ENCODE results near the gene ZBTB3. TPM values are rescaled to one million over a fixed set of nuclear protein-coding genes. Genes with fewer than 3 reads are reported as not detected.

The ZBTB3 gene
- total RNA-seq, 4 donors from 2014 or later: 10.1 to 17.1 (median 14.8) TPM

- Histone ChIP-seq H3K36me3 (peaks cover 39 to 41% of the 10 kb centered on the region in 2 donors), H3K27ac (peak overlapping the region; percentile 1 to 82 (median 47)), H3K4me1 (peaks cover 20 to 27% of the 10 kb centered on the region in 2 donors), H3K9me3 (no peaks in the 10 kb centered on the region), H3K27me3 (no peaks in the 10 kb centered on the region), H3K4me3 (replicated peaks in 1 of 3) (no peak overlapping the region)
- intact Hi-C loops (cut with DNase I): no loop called here
- DNase-seq: peak; percentile 25 to 34
- TF ChIP-seq CTCF (IDR thresholded peaks at IDR 0.05) (no peak), POLR2A (IDR thresholded peaks at IDR 0.05) (no peak)
- WGBS, 2 donors: 31 to 36% methylated on average over 9 to 11 of the region's 11 CpGs
Observed at GRCh38 chr11:62792202-62792575, 38.2 kb upstream of the ZBTB3 start.

DNA sequence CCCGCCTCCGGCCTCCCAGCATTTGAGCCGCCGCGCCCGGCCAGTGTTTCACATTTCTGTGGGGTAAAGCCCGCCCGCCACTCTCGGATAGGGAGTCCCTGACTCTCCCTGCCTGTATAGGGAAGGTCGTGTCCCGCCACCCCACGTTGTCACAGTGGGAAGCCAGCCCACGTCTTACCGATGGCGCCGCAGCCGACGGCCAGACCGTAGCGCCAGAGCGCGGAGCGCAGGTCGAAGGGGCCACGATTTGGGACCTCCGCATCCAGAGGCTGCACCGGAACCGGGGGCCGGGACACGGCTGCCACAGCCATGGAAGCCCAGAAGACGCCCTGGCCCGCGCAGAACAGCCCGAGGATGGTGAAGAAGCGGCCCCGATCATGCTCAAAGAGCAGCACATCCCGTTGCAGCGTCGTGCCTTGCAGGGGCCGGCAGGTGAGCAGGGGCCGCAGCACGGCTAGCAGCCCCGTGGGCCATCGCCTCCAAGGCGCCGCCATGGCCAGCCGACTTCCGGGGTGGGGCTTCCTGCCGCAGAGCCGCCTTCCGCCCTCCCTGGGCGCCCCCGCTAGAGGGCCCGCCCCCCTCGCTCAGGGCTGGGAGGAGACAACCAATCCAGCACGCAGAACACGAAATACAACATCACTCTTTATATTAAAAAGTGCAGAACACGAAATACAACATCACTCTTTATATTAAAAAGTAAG lies 37.7 kb upstream of the ZBTB3 start, which contains the start of gene TMEM223:
Gene TMEM223, minus strand, starts transcription at position 506 of the 701 bp plus-strand sequence. Its CDS starts 12 bp downstream, at position 494.
- DNase-seq: peak; percentile 88 to 90
- Histone ChIP-seq H3K27ac (peak within 1 kb of the TSS; percentile 47 to 82 (median 62)), H3K4me3 (replicated peaks in 1 of 3) (peak within 1 kb of the TSS; percentile 71 to 89 (median 72)), H3K36me3 (peaks cover 34 to 36% of the 10 kb centered on the region in 2 donors), H3K27me3 (no peaks in the 10 kb centered on the region), H3K9me3 (no peaks in the 10 kb centered on the region), H3K4me1 (peaks cover 20 to 27% of the 10 kb centered on the region in 2 donors)
- intact Hi-C loops (cut with DNase I): no loop called here
- TF ChIP-seq CTCF (IDR thresholded peaks at IDR 0.05): no peak
- TF ChIP-seq POLR2A (IDR thresholded peaks at IDR 0.05): peak; percentile 26 to 86
- WGBS, 2 donors: 1 to 2% methylated on average over 21 to 24 of the region's 58 CpGs

- Histone ChIP-seq H3K36me3 (peaks cover 13 to 16% of the 10 kb centered on the region in 2 donors), H3K4me3 (replicated peaks in 1 of 3) (no peak overlapping the region), H3K9me3 (no peaks in the 10 kb centered on the region), H3K4me1 (peaks cover 27 to 36% of the 10 kb centered on the region in 2 donors), H3K27me3 (no peaks in the 10 kb centered on the region), H3K27ac (no peak overlapping the region)
- intact Hi-C loops (cut with DNase I): loop anchor here (5.0 to 10.0 kb wide), 2 partner anchors 45 to 73 kb away; partner anchors contain the start of genes STX5, TEX54 and WDR74
- 56 to 63% methylated on average over 2 to 3 of the region's 3 CpGs for WGBS, 2 donors
- DNase-seq: no peak
- TF ChIP-seq CTCF (IDR thresholded peaks at IDR 0.05) (no peak), POLR2A (IDR thresholded peaks at IDR 0.05) (no peak)
Observed at GRCh38 chr11:62789576-62789975, 35.6 kb upstream of the ZBTB3 start.

DNA sequence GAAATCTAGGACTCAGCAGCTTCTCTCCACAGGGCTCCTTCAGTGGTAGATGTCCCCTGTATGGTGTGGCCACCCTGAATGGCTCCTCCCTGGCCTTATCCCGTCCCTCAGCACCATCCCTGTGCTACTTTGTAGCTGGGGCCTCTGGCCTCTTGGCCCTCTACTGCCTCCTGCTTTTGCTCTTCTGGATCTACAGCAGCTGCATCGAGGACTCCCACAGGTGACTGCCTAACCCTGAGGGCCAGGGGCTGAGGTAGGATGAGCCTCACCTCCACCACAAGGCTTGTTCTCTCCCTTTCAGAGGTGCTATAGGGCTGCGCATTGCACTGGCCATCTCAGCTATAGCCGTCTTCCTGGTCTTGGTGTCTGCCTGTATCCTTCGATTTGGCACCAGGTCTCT lies 35.0 kb upstream of the ZBTB3 start:
- Histone ChIP-seq H3K27me3 (no peaks in the 10 kb centered on the region), H3K4me1 (peaks cover 27 to 36% of the 10 kb centered on the region in 2 donors), H3K9me3 (no peaks in the 10 kb centered on the region), H3K4me3 (replicated peaks in 1 of 3) (no peak overlapping the region), H3K27ac (no peak overlapping the region), H3K36me3 (peaks cover 8 to 10% of the 10 kb centered on the region in 2 donors)
- 86 to 87% methylated on average over 5 of the region's 5 CpGs for WGBS, 2 donors
- intact Hi-C loops (cut with DNase I): loop anchor here (5.0 to 10.0 kb wide), 2 partner anchors 46 to 73 kb away; partner anchors contain the start of genes STX5, TEX54 and WDR74
- TF ChIP-seq POLR2A (IDR thresholded peaks at IDR 0.05) (no peak), CTCF (IDR thresholded peaks at IDR 0.05) (no peak)
- DNase-seq: no peak
